Measurements from ENCODE around the gene TRH.

TRH gene

DNA sequence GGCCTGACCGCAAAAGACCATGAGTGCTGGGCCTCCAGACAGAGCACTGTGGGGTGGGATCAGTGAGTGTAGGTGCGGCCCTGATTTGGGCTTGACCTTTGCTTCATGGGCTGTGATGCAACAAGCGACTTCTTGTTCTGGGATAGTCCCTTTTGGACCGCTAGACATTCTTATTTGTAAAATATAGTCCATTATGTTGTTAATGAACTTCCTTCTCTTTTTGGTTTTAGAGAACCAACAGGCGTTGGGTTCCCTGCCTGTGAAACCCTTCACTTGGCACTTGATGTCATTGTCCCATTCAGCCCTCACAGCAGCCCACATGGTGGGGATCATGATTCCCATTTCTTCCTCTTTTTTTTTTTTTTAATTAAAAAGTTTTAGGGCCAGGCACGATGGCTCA lies 15.8 kb upstream of the TRH start:
- Histone ChIP-seq H3K9ac (ENCODE audit: low read length) (no peak overlapping the region), H2AFZ (ENCODE audit: low read length) (no peak overlapping the region), H3K79me2 (ENCODE audit: insufficient read depth, low read length) (no peaks in the 10 kb centered on the region), H3K9me2 (ENCODE audit: low read depth, low read length) (no peaks in the 10 kb centered on the region), H3K4me2 (ENCODE audit: low read length) (no peak overlapping the region), H3K36me3 (ENCODE audit: insufficient read depth, low read length) (no peaks in the 10 kb centered on the region), H3K27ac (ENCODE audit: low read depth, low read length, poor library complexity, severe bottlenecking) (no peak overlapping the region), H3K4me1 (ENCODE audit: insufficient read depth, low read length, severe bottlenecking) (no peaks in the 10 kb centered on the region), H3K9me3 (ENCODE audit: low read length) (no peaks in the 10 kb centered on the region), H3K27me3 (ENCODE audit: insufficient read depth, low read length) (peaks cover 4% of the 10 kb centered on the region; the same call in 1 of the 2 replicates), H3F3A (ENCODE audit: insufficient read depth, low read length) (no peaks in the 10 kb centered on the region), H3K4me3 (ENCODE audit: low read depth, low read length, poor library complexity, severe bottlenecking) (no peak overlapping the region), H4K20me1 (ENCODE audit: insufficient read depth, low read length) (no peaks in the 10 kb centered on the region)
- no peak for TF ChIP-seq EZH2 (IDR thresholded peaks at IDR 0.05; ENCODE audit: borderline replicate concordance, low read length)

DNA sequence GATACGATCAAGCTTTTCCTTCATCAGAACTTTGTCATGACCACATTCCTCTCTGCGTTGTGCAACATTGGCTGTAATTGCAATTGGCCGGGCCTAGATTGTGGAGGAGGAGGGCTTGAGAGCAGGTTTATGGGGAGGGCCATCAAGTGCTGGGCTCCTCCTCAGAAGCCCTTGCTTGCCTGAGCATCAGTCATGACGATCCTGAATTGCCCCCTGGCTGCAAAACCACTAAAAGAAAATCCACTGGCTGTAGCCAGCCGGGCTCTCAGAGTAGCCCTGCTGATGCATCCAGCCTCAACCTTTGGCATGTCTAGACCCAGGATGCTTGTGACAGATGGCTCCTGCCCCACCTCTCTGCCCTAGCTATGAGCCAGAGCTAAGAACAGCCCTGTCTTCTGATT lies 13.4 kb upstream of the TRH start:
- Histone ChIP-seq H3K36me3 (ENCODE audit: insufficient read depth, low read length) (no peaks in the 10 kb centered on the region), H3K79me2 (ENCODE audit: insufficient read depth, low read length) (no peaks in the 10 kb centered on the region), H2AFZ (ENCODE audit: low read length) (no peak overlapping the region), H3K4me2 (ENCODE audit: low read length) (no peak overlapping the region), H3K27me3 (ENCODE audit: insufficient read depth, low read length) (peaks cover 4% of the 10 kb centered on the region; the same call in 1 of the 2 replicates), H3K4me1 (ENCODE audit: insufficient read depth, low read length, severe bottlenecking) (no peaks in the 10 kb centered on the region), H3F3A (ENCODE audit: insufficient read depth, low read length) (no peaks in the 10 kb centered on the region), H3K9me2 (ENCODE audit: low read depth, low read length) (no peaks in the 10 kb centered on the region), H4K20me1 (ENCODE audit: insufficient read depth, low read length) (no peaks in the 10 kb centered on the region), H3K27ac (ENCODE audit: low read depth, low read length, poor library complexity, severe bottlenecking) (no peak overlapping the region), H3K9me3 (ENCODE audit: low read length) (no peaks in the 10 kb centered on the region), H3K9ac (ENCODE audit: low read length) (no peak overlapping the region), H3K4me3 (ENCODE audit: low read depth, low read length, poor library complexity, severe bottlenecking) (no peak overlapping the region)
- no peak for TF ChIP-seq EZH2 (IDR thresholded peaks at IDR 0.05; ENCODE audit: borderline replicate concordance, low read length)
- TF ChIP-seq, protein P1, sequence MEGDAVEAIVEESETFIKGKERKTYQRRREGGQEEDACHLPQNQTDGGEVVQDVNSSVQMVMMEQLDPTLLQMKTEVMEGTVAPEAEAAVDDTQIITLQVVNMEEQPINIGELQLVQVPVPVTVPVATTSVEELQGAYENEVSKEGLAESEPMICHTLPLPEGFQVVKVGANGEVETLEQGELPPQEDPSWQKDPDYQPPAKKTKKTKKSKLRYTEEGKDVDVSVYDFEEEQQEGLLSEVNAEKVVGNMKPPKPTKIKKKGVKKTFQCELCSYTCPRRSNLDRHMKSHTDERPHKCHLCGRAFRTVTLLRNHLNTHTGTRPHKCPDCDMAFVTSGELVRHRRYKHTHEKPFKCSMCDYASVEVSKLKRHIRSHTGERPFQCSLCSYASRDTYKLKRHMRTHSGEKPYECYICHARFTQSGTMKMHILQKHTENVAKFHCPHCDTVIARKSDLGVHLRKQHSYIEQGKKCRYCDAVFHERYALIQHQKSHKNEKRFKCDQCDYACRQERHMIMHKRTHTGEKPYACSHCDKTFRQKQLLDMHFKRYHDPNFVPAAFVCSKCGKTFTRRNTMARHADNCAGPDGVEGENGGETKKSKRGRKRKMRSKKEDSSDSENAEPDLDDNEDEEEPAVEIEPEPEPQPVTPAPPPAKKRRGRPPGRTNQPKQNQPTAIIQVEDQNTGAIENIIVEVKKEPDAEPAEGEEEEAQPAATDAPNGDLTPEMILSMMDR (IDR thresholded peaks at IDR 0.05; ENCODE audit: low read length), result no peak

DNA sequence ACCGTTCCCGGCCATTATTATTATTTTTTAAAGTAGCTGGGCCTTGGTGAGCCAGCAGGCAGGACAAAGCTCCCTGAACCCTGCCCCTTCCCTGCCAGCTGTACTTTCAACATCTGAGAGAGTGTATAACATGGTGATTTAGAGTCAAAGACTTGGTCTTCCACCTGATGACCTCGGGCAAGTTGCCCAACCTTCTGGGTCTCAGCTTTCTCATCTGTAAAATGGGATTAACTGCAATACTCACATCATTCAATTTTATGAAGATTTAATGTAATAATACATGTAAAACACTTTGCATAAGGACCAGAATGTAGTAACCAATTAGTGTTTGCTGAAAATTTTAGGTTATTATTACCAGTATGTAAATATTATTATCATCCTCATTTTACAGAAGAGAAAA lies 11.9 kb upstream of the TRH start:
- Histone ChIP-seq H3K4me1 (ENCODE audit: insufficient read depth, low read length, severe bottlenecking) (no peaks in the 10 kb centered on the region), H3K4me2 (ENCODE audit: low read length) (no peak overlapping the region), H3K4me3 (ENCODE audit: low read depth, low read length, poor library complexity, severe bottlenecking) (no peak overlapping the region), H4K20me1 (ENCODE audit: insufficient read depth, low read length) (no peaks in the 10 kb centered on the region), H3K36me3 (ENCODE audit: insufficient read depth, low read length) (no peaks in the 10 kb centered on the region), H3K27me3 (ENCODE audit: insufficient read depth, low read length) (peaks cover 4% of the 10 kb centered on the region; the same call in 1 of the 2 replicates), H3K9ac (ENCODE audit: low read length) (no peak overlapping the region), H3F3A (ENCODE audit: insufficient read depth, low read length) (no peaks in the 10 kb centered on the region), H3K79me2 (ENCODE audit: insufficient read depth, low read length) (no peaks in the 10 kb centered on the region), H3K27ac (ENCODE audit: low read depth, low read length, poor library complexity, severe bottlenecking) (no peak overlapping the region), H2AFZ (ENCODE audit: low read length) (no peak overlapping the region), H3K9me2 (ENCODE audit: low read depth, low read length) (no peaks in the 10 kb centered on the region), H3K9me3 (ENCODE audit: low read length) (no peaks in the 10 kb centered on the region)
- TF ChIP-seq, protein P1 (IDR thresholded peaks at IDR 0.05; ENCODE audit: low read length), result no peak
- no peak for TF ChIP-seq EZH2 (IDR thresholded peaks at IDR 0.05; ENCODE audit: borderline replicate concordance, low read length)

DNA sequence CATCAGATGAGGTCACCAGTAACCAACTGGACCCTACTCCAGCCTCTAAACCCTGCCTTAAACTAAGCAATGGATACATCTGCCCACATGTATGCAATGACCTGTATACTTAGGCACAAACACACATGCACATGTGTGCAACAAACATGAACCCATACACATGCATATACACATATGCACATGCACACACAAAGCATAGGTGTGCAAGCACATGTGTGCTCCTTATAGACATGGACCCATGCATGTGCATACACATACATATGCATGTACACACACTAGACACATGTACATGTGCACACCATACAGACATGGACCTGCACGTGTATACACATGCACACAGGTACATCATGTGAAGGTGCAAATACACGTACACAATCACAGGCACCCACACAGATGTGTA lies 8.6 kb upstream of the TRH start:
- no peak overlapping the region for H3K9ac ChIP-seq (ENCODE audit: low read length)

More for the DNA sequence above, 8.6 kb upstream of the TRH start:
- Histone ChIP-seq H3K27me3 (ENCODE audit: insufficient read depth, low read length) (no peaks in the 10 kb centered on the region; the same call in 1 of the 2 replicates), H2AFZ (ENCODE audit: low read length) (no peak overlapping the region), H3K79me2 (ENCODE audit: insufficient read depth, low read length) (no peaks in the 10 kb centered on the region), H3K9me2 (ENCODE audit: low read depth, low read length) (no peaks in the 10 kb centered on the region), H3K4me2 (ENCODE audit: low read length) (no peak overlapping the region), H3K27ac (ENCODE audit: low read depth, low read length, poor library complexity, severe bottlenecking) (no peak overlapping the region), H3K4me3 (ENCODE audit: low read depth, low read length, poor library complexity, severe bottlenecking) (no peak overlapping the region), H3F3A (ENCODE audit: insufficient read depth, low read length) (no peaks in the 10 kb centered on the region), H3K4me1 (ENCODE audit: insufficient read depth, low read length, severe bottlenecking) (no peaks in the 10 kb centered on the region), H3K36me3 (ENCODE audit: insufficient read depth, low read length) (no peaks in the 10 kb centered on the region), H4K20me1 (ENCODE audit: insufficient read depth, low read length) (no peaks in the 10 kb centered on the region), H3K9me3 (ENCODE audit: low read length) (no peaks in the 10 kb centered on the region)
- TF ChIP-seq, protein P1 (IDR thresholded peaks at IDR 0.05; ENCODE audit: low read length), result no peak
- no peak for TF ChIP-seq EZH2 (IDR thresholded peaks at IDR 0.05; ENCODE audit: borderline replicate concordance, low read length)
